GM21526 (cell line): ENCODE measurements around the gene PIK3C2G.

Experiments used
- ATAC-seq: cut with Tn5 transposase; IDR thresholded peaks from one replicate; pipeline ENCODE4 v1.9.1; 2021; ENCODE audit warnings: moderate library complexity; ENCODE audit not compliant: unreplicated experiment, low FRiP score

Gene PIK3C2G

DNA sequence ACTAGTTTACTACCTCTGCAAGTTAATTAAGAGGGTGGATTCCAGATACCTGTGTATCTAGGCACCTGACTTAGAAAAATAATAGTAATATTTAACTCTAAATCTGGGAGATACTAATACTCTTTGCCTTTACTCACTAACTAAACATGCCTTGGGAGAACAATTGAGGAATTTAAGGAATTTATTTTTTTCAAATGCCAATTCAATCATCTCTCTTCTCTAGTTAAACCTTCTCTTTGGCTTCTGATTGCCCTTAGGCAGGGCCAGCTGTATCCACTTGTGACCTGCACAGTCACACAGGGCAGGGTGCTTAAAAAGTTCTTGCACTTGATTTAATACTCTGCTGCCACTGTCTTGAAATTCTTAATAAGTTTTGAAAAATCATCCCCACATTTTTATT is 334.1 kb downstream of the PIK3C2G start:
- no peak for ATAC-seq

DNA sequence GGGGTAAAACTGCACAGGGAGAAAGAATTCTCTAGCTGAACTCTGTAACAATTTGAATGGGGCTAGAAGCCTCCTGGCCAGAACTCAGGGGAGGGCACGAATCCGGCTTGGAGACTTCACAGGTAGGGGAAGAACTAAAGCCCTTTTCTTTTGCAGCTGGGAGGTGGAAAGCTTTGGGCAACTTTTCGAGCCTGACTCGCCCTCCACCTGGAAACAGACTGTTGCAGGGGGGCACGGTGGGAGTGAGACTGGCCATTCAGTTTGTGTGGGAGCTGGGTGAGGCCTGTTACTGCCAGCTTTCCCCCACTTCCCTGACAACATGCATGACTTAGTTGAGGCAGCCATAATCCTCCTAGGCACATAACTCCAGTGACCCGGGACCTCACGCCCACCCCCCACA is 340.6 kb downstream of the PIK3C2G start:
- ATAC-seq = no peak

DNA sequence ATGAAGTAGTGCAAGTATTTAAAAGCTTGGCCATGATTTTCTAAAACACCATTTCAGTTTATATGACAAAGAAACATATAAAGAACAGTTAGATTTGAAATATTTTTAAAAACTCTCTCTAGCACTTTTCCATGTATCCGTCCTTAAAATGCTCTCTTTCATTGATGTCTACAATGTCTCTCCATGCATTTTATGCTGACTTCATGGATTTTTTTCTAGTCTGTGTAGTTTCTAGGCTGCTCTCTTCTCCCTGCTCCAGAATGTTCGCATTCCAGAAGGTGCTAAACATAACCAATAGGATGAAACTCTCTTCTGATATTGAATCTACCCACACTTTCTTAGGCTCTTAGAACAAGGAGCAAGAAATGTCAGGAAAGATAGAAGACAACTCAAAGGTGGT is 351.7 kb downstream of the PIK3C2G start:
- ATAC-seq = no peak

DNA sequence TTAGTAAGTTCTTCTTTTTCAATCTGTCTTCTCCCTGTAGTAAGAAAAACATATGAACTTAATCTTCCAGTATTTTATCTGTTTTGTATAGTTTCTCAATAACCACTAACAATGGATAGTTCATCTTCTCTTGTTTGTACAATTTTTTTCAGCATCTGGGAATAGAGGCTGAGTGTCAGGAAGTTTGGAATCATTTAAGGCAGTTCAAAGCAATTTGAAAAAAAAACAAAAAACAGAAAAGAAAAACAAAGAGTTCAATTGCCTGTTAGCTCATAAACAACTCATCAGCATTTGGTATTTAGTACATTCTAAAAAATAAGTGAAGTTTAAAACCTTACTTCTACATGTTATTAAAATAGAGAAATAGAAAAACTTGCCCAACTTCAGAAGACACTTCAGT is 359.7 kb downstream of the PIK3C2G start:
- ATAC-seq = no peak

DNA sequence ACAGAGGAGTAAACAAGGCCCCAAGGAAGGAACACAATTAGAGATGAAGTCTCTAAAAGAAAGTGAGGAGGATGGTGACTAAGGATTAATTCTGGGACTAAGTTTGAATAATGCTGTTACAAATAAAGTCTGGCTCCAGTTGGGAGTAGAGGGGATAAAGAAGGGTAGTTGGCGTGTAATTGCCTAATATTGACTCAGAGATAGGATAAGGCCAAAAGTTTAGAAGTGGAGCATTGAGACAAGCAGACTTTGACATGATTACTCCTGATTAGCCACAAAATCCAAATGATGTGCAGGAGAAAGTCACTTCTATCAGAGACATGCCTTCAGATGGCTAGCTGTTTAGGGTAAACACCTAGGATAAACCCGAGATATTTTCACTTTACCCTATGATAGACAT is 368.1 kb downstream of the PIK3C2G start:
- no peak for ATAC-seq

DNA sequence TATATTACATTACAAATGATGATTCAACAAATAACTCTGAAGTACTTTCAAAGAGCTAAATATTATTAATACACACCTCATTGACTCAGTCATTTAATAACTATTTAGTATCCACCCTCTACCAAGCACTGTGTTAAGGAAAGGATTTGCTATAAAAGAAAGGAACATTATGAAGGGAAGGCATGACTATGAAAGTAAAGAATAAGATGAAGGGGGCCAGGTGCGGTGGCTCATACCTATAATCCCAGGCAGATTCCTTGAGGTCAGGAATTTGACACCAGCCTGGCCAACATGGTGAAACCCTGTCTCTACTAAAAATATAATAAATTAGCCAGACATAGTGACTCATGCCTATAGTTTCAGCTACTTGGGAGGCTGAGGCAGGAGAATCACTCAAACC is 368.6 kb downstream of the PIK3C2G start:
- ATAC-seq = no peak

DNA sequence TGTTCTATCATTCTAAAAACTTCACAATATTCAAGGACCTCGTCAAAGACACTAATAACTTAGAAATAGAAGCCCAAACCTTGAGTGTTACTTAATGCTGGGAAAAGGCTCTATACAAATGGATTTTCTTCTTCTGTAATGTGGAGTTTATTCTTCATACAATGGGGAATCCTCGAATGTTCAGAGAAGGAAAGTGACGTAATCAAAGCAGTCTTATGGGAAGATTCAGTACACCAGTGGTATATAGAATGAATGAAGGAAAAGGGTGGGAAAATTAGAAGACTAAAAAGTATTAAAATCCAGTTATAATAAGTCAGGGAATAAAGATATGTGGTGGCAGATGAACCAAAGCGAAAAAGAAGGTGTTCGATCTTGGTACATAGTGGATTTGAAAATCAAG is 370.0 kb downstream of the PIK3C2G start:
- ATAC-seq = no peak

DNA sequence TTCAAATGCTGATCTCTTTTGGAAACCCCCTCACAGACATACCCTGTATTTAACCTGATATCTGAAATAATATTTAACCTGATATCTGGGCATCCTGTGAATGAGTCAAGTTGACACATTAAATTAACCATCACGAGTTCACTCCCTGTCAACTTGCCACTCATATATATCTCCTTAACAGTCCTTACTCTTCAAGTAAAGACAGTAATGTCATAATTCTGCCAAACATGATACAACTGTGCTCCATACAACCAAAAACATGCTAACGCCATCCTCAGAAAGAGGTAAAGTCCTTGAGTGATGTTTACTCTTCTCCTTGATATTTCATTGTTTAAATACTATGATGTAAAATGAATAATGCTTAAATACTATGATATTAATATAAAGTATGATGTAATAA is 371.5 kb downstream of the PIK3C2G start:
- ATAC-seq = no peak

DNA sequence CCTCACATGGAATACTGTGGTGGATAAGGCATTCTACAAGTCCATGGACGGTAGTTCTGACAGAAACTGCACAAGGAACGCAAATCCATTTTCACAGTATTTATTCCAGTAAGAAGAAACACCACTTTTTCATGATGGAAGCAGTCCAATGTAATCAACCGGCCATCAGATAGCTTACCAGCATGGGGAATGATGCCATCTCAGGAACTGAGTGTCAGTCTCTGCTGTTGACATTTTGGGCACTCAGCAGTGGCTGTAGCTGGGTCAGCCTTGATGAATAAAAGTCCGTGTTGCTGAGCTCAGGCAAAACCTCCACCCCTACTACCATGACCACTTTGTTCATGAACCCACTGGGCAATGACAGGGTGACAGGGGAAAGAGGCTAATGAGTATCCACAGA is 373.1 kb downstream of the PIK3C2G start:
- ATAC-seq = no peak

DNA sequence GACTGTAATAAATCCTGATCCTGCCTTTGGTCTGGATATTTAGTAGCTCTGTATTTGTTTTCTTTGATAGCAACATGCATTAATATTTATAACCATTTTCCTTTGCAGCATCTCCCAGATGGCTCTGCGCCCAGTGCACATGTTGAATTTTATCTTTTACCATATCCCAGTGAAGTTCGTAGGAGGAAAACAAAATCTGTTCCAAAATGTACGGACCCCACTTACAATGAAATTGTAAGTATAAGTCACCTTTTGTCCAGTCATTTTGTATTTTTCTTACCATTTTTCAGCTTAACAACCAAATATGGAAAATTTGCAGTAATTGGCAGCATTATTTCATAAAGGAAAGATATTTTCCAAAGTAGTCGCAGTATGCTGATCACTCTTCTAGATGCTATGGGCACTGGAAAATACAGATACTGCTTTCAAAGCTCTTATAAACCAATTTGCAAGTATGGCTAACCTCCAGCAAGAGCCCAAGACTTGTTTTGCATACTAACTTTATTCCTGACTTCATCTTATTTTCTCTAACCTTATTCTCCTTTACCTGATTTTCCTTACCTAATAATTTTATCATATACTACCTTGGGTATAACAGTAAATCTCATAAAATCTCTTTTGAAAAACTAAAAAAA is 379.1 kb downstream of the PIK3C2G start:
- ATAC-seq = no peak

DNA sequence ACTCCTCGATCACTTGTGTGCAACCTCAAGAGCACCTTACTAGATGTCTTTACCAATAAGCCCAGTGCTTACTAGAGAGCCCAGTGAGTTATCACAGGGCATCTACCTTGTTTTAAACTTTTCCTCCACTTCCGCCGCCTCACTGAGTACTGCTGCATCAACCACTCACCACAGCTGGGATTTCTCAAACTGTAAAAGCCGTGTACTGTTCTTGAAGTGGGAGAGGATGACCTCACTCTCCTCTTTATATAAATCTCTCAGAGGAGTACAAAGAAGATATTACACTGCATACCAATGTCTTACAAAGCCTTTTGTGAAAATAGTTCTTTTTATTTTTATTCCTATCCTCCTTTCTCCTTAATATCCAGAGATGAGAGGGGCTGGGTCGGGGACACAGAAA is 382.4 kb downstream of the PIK3C2G start:
- ATAC-seq = no peak

DNA sequence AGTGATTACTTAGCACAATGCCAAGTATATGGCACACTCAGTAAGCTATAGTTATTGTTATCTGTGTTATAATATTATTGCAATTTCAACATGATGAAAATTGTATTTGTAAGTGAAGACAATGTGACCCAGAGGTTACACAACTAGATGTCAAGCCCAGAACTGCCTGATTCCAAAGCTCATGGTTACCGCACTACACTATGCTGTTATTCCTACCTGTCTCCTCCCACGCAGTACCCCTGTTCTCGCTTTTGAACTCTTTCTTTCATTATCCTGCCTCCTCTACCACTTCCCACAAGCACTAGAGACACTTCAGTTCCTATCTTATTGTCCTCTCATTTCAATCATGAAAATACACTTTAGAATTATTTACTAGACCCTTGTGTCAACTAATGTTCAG is 383.2 kb downstream of the PIK3C2G start:
- no peak for ATAC-seq

DNA sequence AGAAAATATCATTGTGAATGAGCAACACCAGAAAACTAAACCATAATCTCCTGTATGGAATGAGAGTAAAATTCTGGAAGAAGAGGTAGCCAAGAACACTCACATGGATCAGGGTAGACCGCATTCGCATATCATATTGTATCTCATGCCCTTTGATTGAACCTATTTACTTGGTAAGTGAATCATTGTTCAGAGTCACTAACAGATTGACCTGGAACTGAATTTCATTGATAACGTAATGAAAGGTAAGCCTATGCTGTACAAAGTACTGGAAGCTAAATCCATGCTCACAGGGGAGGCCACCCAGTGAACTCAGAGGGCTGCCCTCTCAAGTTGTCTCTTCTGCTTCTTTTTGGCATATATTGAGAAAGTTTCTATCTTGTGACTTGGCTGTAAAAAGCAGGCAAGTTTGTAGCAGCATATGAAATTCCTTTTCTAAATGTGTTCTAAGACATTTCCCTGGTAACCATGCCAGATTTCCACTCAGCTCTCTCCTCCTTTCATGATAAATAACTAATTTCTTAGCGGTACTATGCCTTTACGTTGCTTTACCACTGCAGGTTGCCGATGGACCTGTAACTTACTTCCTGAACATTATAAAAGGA is 385.1 kb downstream of the PIK3C2G start:
- ATAC-seq = no peak

DNA sequence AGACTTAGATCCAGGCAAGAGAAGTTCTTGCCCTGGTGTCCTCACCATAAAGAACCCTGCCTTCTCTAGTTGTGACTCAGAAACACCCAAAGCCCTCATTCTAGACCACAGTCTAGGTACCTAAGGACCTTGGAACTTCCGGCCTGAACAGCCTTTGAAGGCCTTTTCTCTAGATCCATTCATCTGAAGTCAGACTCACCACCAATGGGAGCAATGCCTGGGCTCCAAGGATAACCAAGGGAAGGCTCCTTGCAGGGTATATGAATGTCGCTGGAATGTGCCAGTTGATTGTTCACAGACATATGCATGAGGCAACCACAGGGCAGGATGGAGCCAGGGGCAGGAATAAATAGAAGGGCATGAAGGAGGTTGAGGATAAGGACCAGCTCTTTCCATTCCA is 390.2 kb downstream of the PIK3C2G start:
- ATAC-seq = no peak

DNA sequence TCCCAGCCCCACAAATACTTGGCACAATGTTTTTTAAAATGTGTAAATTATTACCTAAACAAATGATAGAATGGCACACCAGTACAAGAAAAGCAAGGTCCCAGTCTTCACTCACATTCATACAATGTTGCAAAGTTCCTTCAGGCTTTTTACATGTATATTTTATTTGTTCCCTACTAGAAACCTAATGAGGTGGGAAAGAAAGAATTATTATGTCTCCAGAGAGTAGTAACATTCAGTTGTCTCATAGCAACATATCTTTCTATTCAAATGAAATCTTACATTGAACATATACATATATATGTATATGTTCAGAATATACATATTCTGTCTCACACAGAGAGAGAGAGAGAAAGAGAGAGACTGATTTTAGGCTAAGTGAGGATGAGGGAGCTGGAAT is 391.3 kb downstream of the PIK3C2G start:
- ATAC-seq = no peak

DNA sequence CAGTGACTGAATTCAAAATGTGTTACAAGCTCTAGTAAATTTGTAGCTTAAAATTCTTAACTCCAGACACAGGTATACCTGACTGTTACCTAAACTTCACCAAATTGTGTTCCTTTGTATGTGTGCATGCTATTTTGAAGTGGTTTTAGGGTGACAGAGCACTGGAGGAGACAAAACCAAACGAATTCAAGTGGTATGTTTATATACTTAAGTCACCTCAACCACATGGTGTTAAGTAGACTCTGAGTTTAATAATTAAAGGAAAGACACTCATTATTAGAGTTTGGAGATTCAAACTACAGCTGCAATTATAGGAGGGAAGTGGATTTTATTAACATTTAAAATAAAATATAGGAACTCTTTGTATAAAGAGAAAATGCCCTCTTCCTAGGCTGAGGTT is 392.1 kb downstream of the PIK3C2G start:
- no peak for ATAC-seq

DNA sequence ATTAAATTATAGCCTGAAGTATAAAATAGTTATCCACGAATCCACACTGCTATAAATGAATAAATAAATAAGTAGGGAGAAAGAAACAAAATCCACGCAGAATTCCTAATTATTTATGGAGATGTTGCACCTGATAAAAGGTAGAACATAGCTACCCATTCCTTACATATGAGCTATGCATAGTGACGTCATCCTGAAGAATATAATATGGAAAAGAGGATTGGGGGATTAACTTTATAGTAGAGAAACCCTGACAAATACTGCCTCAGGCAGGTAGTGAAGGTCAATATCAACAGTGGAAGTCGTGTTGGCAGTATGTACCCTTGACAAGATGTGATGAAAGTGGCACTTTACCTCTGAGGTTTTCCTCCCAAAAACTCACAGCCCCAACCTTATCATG is 394.0 kb downstream of the PIK3C2G start:
- ATAC-seq = no peak

DNA sequence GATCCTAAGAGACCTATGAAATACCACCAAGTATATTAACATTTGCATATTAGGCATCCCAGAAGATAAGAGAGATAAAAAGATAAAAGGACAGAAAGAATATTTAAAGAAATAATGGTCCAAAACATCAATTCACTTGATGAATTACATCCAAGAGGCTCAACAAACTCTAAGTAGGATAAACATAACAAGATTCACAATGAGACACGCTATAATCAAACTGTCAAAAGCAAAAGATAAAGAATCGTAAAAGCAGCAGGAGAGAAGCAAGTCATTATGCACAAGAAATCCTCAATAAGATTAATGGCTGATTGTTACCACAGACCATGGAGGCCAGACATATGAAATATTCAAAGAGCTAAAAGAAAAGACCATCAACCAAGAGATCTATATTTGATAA is 396.9 kb downstream of the PIK3C2G start:
- ATAC-seq = no peak

DNA sequence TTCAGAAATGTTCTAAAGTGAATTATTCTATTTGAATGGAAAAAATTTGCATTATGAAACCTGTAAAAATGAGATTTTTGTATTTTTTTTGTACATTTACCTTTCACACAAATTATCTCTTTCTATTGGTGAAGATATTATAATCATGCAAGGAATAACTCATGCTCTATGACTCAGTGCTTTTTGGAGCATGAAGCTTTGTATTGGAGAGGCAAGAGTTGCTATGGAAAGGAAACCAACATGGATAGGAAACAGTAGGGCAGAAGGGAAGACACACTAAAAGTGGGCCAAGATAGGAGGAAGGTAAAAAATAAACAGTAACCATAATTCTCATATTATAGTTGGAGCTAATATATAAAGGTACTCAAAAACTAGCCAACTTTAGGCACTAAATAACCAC is 397.5 kb downstream of the PIK3C2G start:
- ATAC-seq = no peak

DNA sequence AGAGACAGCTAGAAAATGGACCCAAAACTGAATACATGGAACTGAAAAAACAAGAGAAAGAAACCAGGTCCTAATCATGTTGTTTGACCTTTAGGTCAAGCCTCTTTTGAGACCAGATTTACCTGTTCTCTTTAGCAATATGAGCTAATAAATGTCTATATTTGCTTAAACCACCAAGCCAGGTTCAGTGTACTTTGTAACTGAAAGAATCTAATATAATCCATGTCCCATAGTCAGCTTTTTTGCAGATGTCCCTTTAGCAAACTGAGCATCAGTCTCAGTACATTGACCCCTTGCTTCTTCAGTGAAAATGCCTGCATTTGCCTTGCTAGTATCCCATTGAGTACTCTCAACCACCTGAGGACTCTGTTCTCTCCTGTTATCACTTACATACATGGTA is 414.8 kb downstream of the PIK3C2G start:
- ATAC-seq = no peak

DNA sequence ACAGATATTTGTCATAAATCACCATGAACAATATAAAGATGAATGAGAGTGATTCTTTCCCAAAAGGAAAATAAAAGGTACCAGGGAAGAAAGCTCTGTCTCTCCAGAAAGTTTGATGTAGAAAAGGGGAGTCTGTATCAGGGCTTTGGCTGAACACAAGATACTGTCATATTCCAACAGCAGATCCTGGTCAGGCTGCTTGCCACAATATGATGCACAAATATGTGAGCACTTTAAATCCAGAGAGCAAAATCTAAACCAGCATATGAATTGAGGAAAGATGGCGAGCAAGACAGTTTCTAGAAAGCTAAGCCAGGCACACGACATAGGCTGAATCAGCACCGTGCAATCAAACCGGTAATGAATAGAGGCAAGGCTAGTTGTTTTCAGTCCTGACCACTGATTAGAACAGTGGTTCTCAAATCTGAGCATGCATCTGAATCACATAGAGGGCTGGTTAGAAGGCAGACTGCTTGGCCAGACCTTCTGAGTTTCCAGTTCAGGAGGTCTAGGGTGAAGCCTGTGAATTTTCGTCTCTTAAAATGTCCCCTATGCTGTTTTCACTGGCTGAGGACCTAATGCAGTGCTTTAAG is 415.8 kb downstream of the PIK3C2G start:
- ATAC-seq = no peak

DNA sequence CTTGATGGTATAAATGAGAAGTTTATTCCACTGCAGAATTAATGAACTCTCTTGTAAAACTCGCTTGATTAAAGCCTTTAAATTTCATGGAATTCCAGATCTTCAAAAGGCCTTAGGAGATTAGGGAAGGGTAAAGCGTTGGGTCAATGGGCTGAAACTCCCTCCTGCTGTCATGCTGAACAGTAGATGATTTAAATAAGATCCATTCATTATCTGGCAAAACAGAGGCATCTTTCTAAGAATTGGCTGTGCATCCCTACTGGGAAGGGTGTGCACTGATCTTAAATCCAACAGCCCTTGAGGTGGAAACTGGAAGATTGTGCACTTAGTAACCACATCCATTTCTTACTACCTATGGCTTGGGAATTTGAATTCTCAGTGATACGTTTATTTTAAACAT is 420.5 kb downstream of the PIK3C2G start:
- ATAC-seq = no peak
